Loucy (cell line): Measurements from ENCODE around the gene GPR135.

ENCODE experiments used
- H2AFZ ChIP-seq: fragments of 200-600 bp; sonication (generic); 2 replicates; pipeline ENCODE4 v1.6.0; 2016; ENCODE audit warnings: antibody characterized with exemption, mild to moderate bottlenecking, low read length, moderate library complexity
- H3F3A ChIP-seq: fragments of 200-600 bp; 2 replicates; pipeline ENCODE4 v1.6.0; 2016; ENCODE audit warnings: antibody characterized with exemption, low read depth, mild to moderate bottlenecking
- H3K27me3 ChIP-seq: fragments of 200-600 bp; sonication (generic); 2 replicates; pipeline ENCODE4 v1.6.1; 2014; ENCODE audit warnings: low read length, mild to moderate bottlenecking; ENCODE audit not compliant: insufficient read depth, poor library complexity, severe bottlenecking
- H3K36me3 ChIP-seq: fragments of 200-600 bp; sonication (generic); 2 replicates; pipeline ENCODE4 v1.6.1; 2016; ENCODE audit warnings: low read length; ENCODE audit not compliant: insufficient read depth
- H3K4me1 ChIP-seq: fragments of 200-600 bp; sonication (generic); 2 replicates; pipeline ENCODE4 v1.5.1; 2014; ENCODE audit warnings: low read length, mild to moderate bottlenecking; ENCODE audit not compliant: insufficient read depth, poor library complexity, severe bottlenecking
- H3K4me2 ChIP-seq: fragments of 200-600 bp; sonication (generic); 2 replicates; pipeline ENCODE4 v1.6.0; 2014; ENCODE audit warnings: antibody characterized with exemption, low read length, low read depth, mild to moderate bottlenecking; ENCODE audit not compliant: poor library complexity, severe bottlenecking
- H3K4me3 ChIP-seq: fragments of 200-600 bp; sonication (generic); 2 replicates; pipeline ENCODE4 v1.5.1; 2014; ENCODE audit warnings: low read length, mild to moderate bottlenecking, mixed read lengths; ENCODE audit not compliant: poor library complexity, severe bottlenecking
- H3K79me2 ChIP-seq: fragments of 200-600 bp; sonication (generic); 2 replicates; pipeline ENCODE4 v1.6.1; 2014; ENCODE audit warnings: low read length; ENCODE audit not compliant: insufficient read depth
- H3K9ac ChIP-seq: fragments of 200-600 bp; sonication (generic); 2 replicates; pipeline ENCODE4 v1.6.0; 2014; ENCODE audit warnings: mild to moderate bottlenecking, low read depth, low read length, moderate library complexity; ENCODE audit not compliant: poor library complexity, severe bottlenecking
- H3K9me2 ChIP-seq: fragments of 200-600 bp; sonication (generic); replicated peaks from 2 replicates; pipeline ENCODE4 v1.6.1; 2016; ENCODE audit warnings: low read depth, low read length, mixed read lengths
- H3K9me3 ChIP-seq: fragments of 200-600 bp; sonication (generic); 2 replicates; pipeline ENCODE4 v1.6.1; 2014; ENCODE audit warnings: mild to moderate bottlenecking, antibody characterized with exemption, low read length, low read depth; ENCODE audit not compliant: insufficient read depth
- H4K20me1 ChIP-seq: fragments of 200-600 bp; sonication (generic); 2 replicates; pipeline ENCODE4 v1.6.0; 2014; ENCODE audit warnings: antibody characterized with exemption, low read length, mild to moderate bottlenecking; ENCODE audit not compliant: insufficient read depth, poor library complexity, severe bottlenecking
- CTCF ChIP-seq: fragments of 200-600 bp; sonication (generic); conservative IDR thresholded peaks from 2 replicates; pipeline ENCODE4 v1.5.1; 2014; ENCODE audit warnings: mild to moderate bottlenecking, antibody characterized with exemption, low read length
- EZH2phosphoT487 ChIP-seq: fragments of 200-600 bp; IDR thresholded peaks from 2 replicates; pipeline ENCODE4 v1.6.1; 2018; ENCODE audit warnings: antibody characterized with exemption, mild to moderate bottlenecking, moderate library complexity, borderline replicate concordance

Gene GPR135

GRCh38 chr14:59415836-59416602 is 49.2 kb downstream of the GPR135 start:
- H3K4me3 ChIP-seq: no peak overlapping the region
- TF ChIP-seq CTCF (no peak), EZH2phosphoT487 (no peak)
- no peak overlapping the region for H2AFZ ChIP-seq
- H3K27me3 ChIP-seq: no peaks in the 10 kb centered on the region
- no peak overlapping the region for H3K9ac ChIP-seq
- no peaks in the 10 kb centered on the region for H4K20me1 ChIP-seq
- no peaks in the 10 kb centered on the region for H3K36me3 ChIP-seq
- H3K9me3 ChIP-seq: no peaks in the 10 kb centered on the region
- peaks cover 5% of the 10 kb centered on the region for H3K4me1 ChIP-seq
- H3F3A ChIP-seq: no peaks in the 10 kb centered on the region
- no peaks in the 10 kb centered on the region for H3K9me2 ChIP-seq
- H3K4me2 ChIP-seq: no peak overlapping the region
- no peaks in the 10 kb centered on the region for H3K79me2 ChIP-seq
